ENCODE results near the gene HPS4. TPM values are rescaled to one million over a fixed set of nuclear protein-coding genes. Genes with fewer than 3 reads are reported as not detected.

The HPS4 gene
- total RNA-seq, 2 experiments from 2014 or later, result 77.4 to 89.6 TPM

- H3K36me3 ChIP-seq (ENCODE audit: insufficient read depth, low read length), result peaks cover 58% of the 10 kb centered on the region
- no TSS peak for BruUV-seq (replicated peaks)
- H2AFZ ChIP-seq (ENCODE audit: low read length), result no peak overlapping the region
- ChIA-PET CTCF (ENCODE audit: unreplicated experiment) (no interaction called here), POLR2A (no interaction called here)
- no peak for DNase-seq (ENCODE audit: low spot score)
- peaks cover 50% of the 10 kb centered on the region for H3K79me2 ChIP-seq (ENCODE audit: insufficient read depth, low read depth, low read length)
- H3K9me2 ChIP-seq (ENCODE audit: insufficient read depth, low read length), result no peaks in the 10 kb centered on the region
- H3K9me3 ChIP-seq (ENCODE audit: low read length), result no peaks in the 10 kb centered on the region
- peaks cover 7% of the 10 kb centered on the region; the same call in 1 of the 2 replicates for H4K20me1 ChIP-seq (ENCODE audit: insufficient read depth, low read length)
- H3K4me3 ChIP-seq (ENCODE audit: low read depth, low read length, poor library complexity, severe bottlenecking), result no peak overlapping the region
- no peak overlapping the region for H3K27ac ChIP-seq (ENCODE audit: low read depth, low read length, poor library complexity, severe bottlenecking)
- intact Hi-C loops (cut with micrococcal nuclease; ENCODE audit: unreplicated experiment), result no loop called here
- peak overlapping the region; percentile 92; the same call in 1 of the 2 replicates for H3K4me2 ChIP-seq (ENCODE audit: low read length)
- H3K4me1 ChIP-seq (ENCODE audit: insufficient read depth, low read length, poor library complexity, severe bottlenecking), result peaks cover 47% of the 10 kb centered on the region
- TF ChIP-seq EZH2phosphoT487 (IDR thresholded peaks at IDR 0.05; ENCODE audit: borderline replicate concordance, low read depth, low read length) (no peak), CTCF (conservative IDR thresholded peaks at IDR 0.05; ENCODE audit: low read length) (no peak)
Observed at GRCh38 chr22:26486394-26486793, 2.8 kb upstream of the HPS4 start.

GRCh38 chr22:26485806-26486390, 2.3 kb upstream of the HPS4 start:
- intact Hi-C loops (cut with micrococcal nuclease; ENCODE audit: unreplicated experiment), result no loop called here
- Histone ChIP-seq H3K27ac (ENCODE audit: low read depth, low read length, poor library complexity, severe bottlenecking) (no peak overlapping the region), H3K4me2 (ENCODE audit: low read length) (peak overlapping the region; percentile 92), H3K4me3 (ENCODE audit: low read depth, low read length, poor library complexity, severe bottlenecking) (peak overlapping the region; percentile 86), H3K9me2 (ENCODE audit: insufficient read depth, low read length) (no peaks in the 10 kb centered on the region), H3K36me3 (ENCODE audit: insufficient read depth, low read length) (peaks cover 53% of the 10 kb centered on the region), H4K20me1 (ENCODE audit: insufficient read depth, low read length) (peaks cover 7% of the 10 kb centered on the region; the same call in 1 of the 2 replicates), H3K79me2 (ENCODE audit: insufficient read depth, low read depth, low read length) (peaks cover 55% of the 10 kb centered on the region), H3K9me3 (ENCODE audit: low read length) (no peaks in the 10 kb centered on the region), H2AFZ (ENCODE audit: low read length) (no peak overlapping the region), H3K4me1 (ENCODE audit: insufficient read depth, low read length, poor library complexity, severe bottlenecking) (peaks cover 52% of the 10 kb centered on the region)
- ChIA-PET POLR2A (interaction anchor here (6.0 kb wide), 1 partner anchor 49 kb away, joined by 34 read pairs; no protein-coding TSS in a partner anchor), CTCF (ENCODE audit: unreplicated experiment) (no interaction called here)
- no peak for DNase-seq (ENCODE audit: low spot score)
- TF ChIP-seq EZH2phosphoT487 (IDR thresholded peaks at IDR 0.05; ENCODE audit: borderline replicate concordance, low read depth, low read length), result no peak
- no peak for TF ChIP-seq CTCF (conservative IDR thresholded peaks at IDR 0.05; ENCODE audit: low read length)
- BruUV-seq (replicated peaks), result no TSS peak

GRCh38 chr22:26485013-26485412, 1.4 kb upstream of the HPS4 start:
- no TSS peak for BruUV-seq (replicated peaks)
- no peaks in the 10 kb centered on the region for H3K9me3 ChIP-seq (ENCODE audit: low read length)
- H3K4me1 ChIP-seq (ENCODE audit: insufficient read depth, low read length, poor library complexity, severe bottlenecking), result peaks cover 61% of the 10 kb centered on the region
- TF ChIP-seq CTCF (conservative IDR thresholded peaks at IDR 0.05; ENCODE audit: low read length), result no peak
- no peak for TF ChIP-seq EZH2phosphoT487 (IDR thresholded peaks at IDR 0.05; ENCODE audit: borderline replicate concordance, low read depth, low read length)
- CTCF ChIA-PET (ENCODE audit: unreplicated experiment), result no interaction called here
- H3K36me3 ChIP-seq (ENCODE audit: insufficient read depth, low read length), result peaks cover 44% of the 10 kb centered on the region
- POLR2A ChIA-PET, result interaction anchor here (1.2 to 6.0 kb wide), 2 partner anchors 44 to 49 kb away, joined by 8 to 34 read pairs; no protein-coding TSS in a partner anchor
- H3K79me2 ChIP-seq (ENCODE audit: insufficient read depth, low read depth, low read length), result peaks cover 64% of the 10 kb centered on the region
- H3K4me2 ChIP-seq (ENCODE audit: low read length), result peak overlapping the region; percentile 92
- H4K20me1 ChIP-seq (ENCODE audit: insufficient read depth, low read length), result peaks cover 7% of the 10 kb centered on the region; the same call in 1 of the 2 replicates
- no peak overlapping the region for H3K27ac ChIP-seq (ENCODE audit: low read depth, low read length, poor library complexity, severe bottlenecking)
- intact Hi-C loops (cut with micrococcal nuclease; ENCODE audit: unreplicated experiment), result no loop called here
- H2AFZ ChIP-seq (ENCODE audit: low read length), result no peak overlapping the region
- no peak for DNase-seq (ENCODE audit: low spot score)
- peak overlapping the region; percentile 86 for H3K4me3 ChIP-seq (ENCODE audit: low read depth, low read length, poor library complexity, severe bottlenecking)
- H3K9me2 ChIP-seq (ENCODE audit: insufficient read depth, low read length), result no peaks in the 10 kb centered on the region
